A549 (cell line): ENCODE results near the gene RETREG1.

Experiments
- CEBPB ChIP-seq, 2 experiments: fragments of >200 bp in 1 of 2; sonication (Bioruptor Twin) in 1 of 2; formaldehyde crosslinking in 1 of 2; IDR thresholded peaks; 2 replicates each; pipeline ENCODE4 v1.6.1; 2012 to 2016
- CTCF ChIP-seq: fragments of >200 bp; sonication (Bioruptor Twin); formaldehyde crosslinking; IDR thresholded peaks from 3 replicates; pipeline ENCODE4 v1.5.1; 2016
- JUNB ChIP-seq: fragments of >200 bp; sonication (Bioruptor Twin); formaldehyde crosslinking; IDR thresholded peaks from 2 replicates; pipeline ENCODE4 v1.6.1; 2016
- MAFK ChIP-seq: fragments of 450-650 bp; IDR thresholded peaks from 2 replicates; pipeline ENCODE4 v1.6.1; 2014; ENCODE audit not compliant: partially characterized antibody
- POLR2A ChIP-seq: IDR thresholded peaks from 2 replicates; pipeline ENCODE4 v1.6.1; 2012; ENCODE audit warnings: mild to moderate bottlenecking, low read length
- REST ChIP-seq: fragments of 200-600 bp; sonication (generic); IDR thresholded peaks from 2 replicates; pipeline ENCODE4 v1.6.1; 2016; ENCODE audit warnings: antibody characterized with exemption, mild to moderate bottlenecking, moderate library complexity

GRCh38 chr5:16654647-16655334 is 38.0 kb upstream of the RETREG1 start:
- TF ChIP-seq CTCF = no peak
- no peak for TF ChIP-seq CEBPB (IDR thresholded peaks at IDR 0.05)
- no peak for TF ChIP-seq JUNB
- no peak for TF ChIP-seq POLR2A
- no peak for TF ChIP-seq MAFK
- no peak for TF ChIP-seq REST
